Astrocyte (in vitro differentiated cells and primary cell): Measurements from ENCODE around the gene CCRL2. TPM values are rescaled to one million over a fixed set of nuclear protein-coding genes. Genes with fewer than 3 reads are reported as not detected.

Experiments
- DNase-seq: peaks from one replicate; pipeline ENCODE4 v3.0.0-alpha.2; 2010; ENCODE audit warnings: low read depth
- FAIRE-seq: peaks from 2 replicates; lab custom pipeline; 2011; peaks lifted over from hg19 to GRCh38; lab: Jason Lieb, UNC
- H2AFZ ChIP-seq: 2 replicates; pipeline ENCODE4 v1.6.0; 2012; ENCODE audit warnings: low read depth, low read length, inconsistent platforms
- H3K27ac ChIP-seq: 2 replicates; pipeline ENCODE4 v1.5.1; 2011; ENCODE audit warnings: low read depth, low read length, inconsistent platforms
- H3K27me3 ChIP-seq: 2 replicates; pipeline ENCODE4 v1.6.0; 2011; ENCODE audit warnings: low read length, inconsistent platforms; ENCODE audit not compliant: insufficient read depth
- H3K36me3 ChIP-seq: 2 replicates; pipeline ENCODE4 v1.5.1; 2011; ENCODE audit warnings: low read length, inconsistent platforms; ENCODE audit not compliant: insufficient read depth
- H3K4me1 ChIP-seq: 2 replicates; pipeline ENCODE4 v1.5.1; 2011; ENCODE audit warnings: low read length, inconsistent platforms; ENCODE audit not compliant: insufficient read depth
- H3K4me2 ChIP-seq: 2 replicates; pipeline ENCODE4 v1.6.0; 2012; ENCODE audit warnings: low read length, inconsistent platforms
- H3K4me3 ChIP-seq: 2 replicates; pipeline ENCODE4 v1.5.1; 2011; ENCODE audit warnings: low read depth, mild to moderate bottlenecking, low read length, inconsistent platforms; ENCODE audit not compliant: insufficient read depth
- H3K79me2 ChIP-seq: 2 replicates; pipeline ENCODE4 v1.6.0; 2012; ENCODE audit warnings: mild to moderate bottlenecking, low read length, inconsistent platforms; ENCODE audit not compliant: insufficient read depth
- H3K9ac ChIP-seq: 2 replicates; pipeline ENCODE4 v1.6.0; 2012; ENCODE audit warnings: mild to moderate bottlenecking, low read length, inconsistent platforms
- H3K9me3 ChIP-seq: 2 replicates; pipeline ENCODE4 v1.5.1; 2012; ENCODE audit warnings: low read depth, mild to moderate bottlenecking, low read length, inconsistent platforms; ENCODE audit not compliant: insufficient read depth
- H4K20me1 ChIP-seq: 2 replicates; pipeline ENCODE4 v1.6.0; 2012; ENCODE audit warnings: low read length, inconsistent platforms; ENCODE audit not compliant: insufficient read depth
- H3K27ac Mint-ChIP-seq: one replicate; pipeline ENCODE4 v1.8.0; 2021; ENCODE audit warnings: mild to moderate bottlenecking, mixed read lengths; ENCODE audit not compliant: unreplicated experiment
- H3K27me3 Mint-ChIP-seq: one replicate; pipeline ENCODE4 v1.8.0; 2021; ENCODE audit warnings: low read depth, mixed read lengths; ENCODE audit not compliant: unreplicated experiment
- H3K36me3 Mint-ChIP-seq: one replicate; pipeline ENCODE4 v1.8.0; 2021; ENCODE audit warnings: low read depth, mixed read lengths; ENCODE audit not compliant: unreplicated experiment
- H3K4me1 Mint-ChIP-seq: one replicate; pipeline ENCODE4 v1.8.0; 2021; ENCODE audit warnings: low read depth, mixed read lengths; ENCODE audit not compliant: unreplicated experiment
- H3K4me3 Mint-ChIP-seq: one replicate; pipeline ENCODE4 v1.8.0; 2021; ENCODE audit warnings: mild to moderate bottlenecking, moderate library complexity, mixed read lengths; ENCODE audit not compliant: unreplicated experiment
- H3K9me3 Mint-ChIP-seq: one replicate; pipeline ENCODE4 v1.8.0; 2021; ENCODE audit warnings: mild to moderate bottlenecking, mixed read lengths; ENCODE audit not compliant: unreplicated experiment
- CTCF ChIP-seq: IDR thresholded peaks from 2 replicates; pipeline ENCODE4 v1.5.1; 2011; ENCODE audit warnings: low read depth, mild to moderate bottlenecking, inconsistent platforms, low read length, moderate library complexity; ENCODE audit not compliant: insufficient read depth
- EZH2 ChIP-seq: IDR thresholded peaks from 2 replicates; pipeline ENCODE4 v1.6.1; 2012; ENCODE audit warnings: mild to moderate bottlenecking, low read length, inconsistent platforms; ENCODE audit not compliant: insufficient read depth
- total RNA-seq: library from RNA; stranded (reverse); gene quantifications from 2 replicates; pipeline ENCODE4 v1.2.1, GENCODE V29; 2021

CCRL2 gene
- total RNA-seq, 1 donor from 2014 or later, result not detected

- TF ChIP-seq CTCF (peak; percentile 44), EZH2 (no peak)
- H3K4me2 ChIP-seq, result no peak overlapping the region
- no peak overlapping the region for H3K4me3 ChIP-seq
- H3K9ac ChIP-seq, result no peak overlapping the region
- H3K36me3 Mint-ChIP-seq, result no peaks in the 10 kb centered on the region
- no peaks in the 10 kb centered on the region for H3K9me3 Mint-ChIP-seq
- no peaks in the 10 kb centered on the region for H3K4me1 ChIP-seq
- no peaks in the 10 kb centered on the region for H4K20me1 ChIP-seq
- no peak overlapping the region for H2AFZ ChIP-seq
- no peak overlapping the region for H3K4me3 Mint-ChIP-seq
- H3K27me3 Mint-ChIP-seq, result peaks cover 48% of the 10 kb centered on the region
- no peak overlapping the region for H3K27ac ChIP-seq
- H3K27ac Mint-ChIP-seq, result no peak overlapping the region
- no peaks in the 10 kb centered on the region for H3K36me3 ChIP-seq
- H3K4me1 Mint-ChIP-seq, result no peaks in the 10 kb centered on the region
- DNase-seq (no peak), FAIRE-seq (no peak)
- H3K79me2 ChIP-seq, result no peaks in the 10 kb centered on the region
- H3K9me3 ChIP-seq, result no peaks in the 10 kb centered on the region
- peaks cover 16% of the 10 kb centered on the region for H3K27me3 ChIP-seq
These were observed 42.9 kb downstream of the CCRL2 start for GRCh38 chr3:46449755-46450552.

- TF ChIP-seq CTCF (no peak), EZH2 (no peak)
- peaks cover 54% of the 10 kb centered on the region for H3K27me3 Mint-ChIP-seq
- Histone ChIP-seq H3K4me2 (no peak overlapping the region), H3K27ac (no peak overlapping the region), H3K36me3 (no peaks in the 10 kb centered on the region), H3K9ac (no peak overlapping the region), H3K4me3 (no peak overlapping the region), H3K4me1 (no peaks in the 10 kb centered on the region), H2AFZ (no peak overlapping the region), H3K27me3 (peaks cover 6% of the 10 kb centered on the region), H3K9me3 (no peaks in the 10 kb centered on the region), H3K79me2 (no peaks in the 10 kb centered on the region), H4K20me1 (no peaks in the 10 kb centered on the region)
- DNase-seq (no peak), FAIRE-seq (no peak)
- H3K4me1 Mint-ChIP-seq, result no peaks in the 10 kb centered on the region
- no peaks in the 10 kb centered on the region for H3K9me3 Mint-ChIP-seq
- H3K36me3 Mint-ChIP-seq, result no peaks in the 10 kb centered on the region
- no peak overlapping the region for H3K27ac Mint-ChIP-seq
- no peak overlapping the region for H3K4me3 Mint-ChIP-seq
These were observed 46.6 kb downstream of the CCRL2 start for GRCh38 chr3:46453526-46454208.
